ENCODE data around the gene DUSP12. TPM values are rescaled to one million over a fixed set of nuclear protein-coding genes. Genes with fewer than 3 reads are reported as not detected.

DUSP12 gene
- polyA plus RNA-seq, 2 of the 4 experiments (the other 2 are of a cell fraction): 47.3 to 96.3 TPM

GRCh38 chr1:161770250-161770649 is 20.7 kb downstream of the DUSP12 start:
- CTCF ChIA-PET: no interaction called here
- H3K4me3 ChIP-seq: no peak overlapping the region
- WGBS (ENCODE audit: missing lambda C conversion rate): 94% methylated on average over 3 of the region's 3 CpGs

DNA sequence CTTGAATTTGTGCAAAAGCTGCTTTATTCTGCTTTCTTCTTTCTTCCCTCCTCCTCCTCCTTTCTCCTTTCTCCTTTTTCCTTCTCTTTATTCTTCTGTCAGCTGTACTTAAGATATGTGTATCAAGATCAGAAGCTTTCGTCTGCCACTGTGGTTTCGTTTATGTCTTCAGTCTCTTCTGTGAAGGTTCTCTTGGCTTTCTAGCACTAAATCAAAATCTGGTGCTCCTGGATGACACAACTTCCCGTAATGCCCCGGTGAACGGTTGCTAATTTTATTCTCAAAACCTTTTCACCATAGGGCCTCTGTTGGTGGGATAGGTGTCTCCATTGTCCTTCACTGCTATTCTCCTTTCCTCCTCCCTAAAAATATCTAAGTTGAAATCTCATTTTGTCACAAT is 21.6 kb downstream of the DUSP12 start:
- 84% methylated on average over 5 of the region's 5 CpGs for WGBS (ENCODE audit: missing lambda C conversion rate)
- CTCF ChIA-PET: interaction anchor here (2.0 kb wide), 1 partner anchor 22 kb away, joined by 8 read pairs; no protein-coding TSS in a partner anchor

More at GRCh38 chr1:161770250-161770649, 20.7 kb downstream of the DUSP12 start:
- peaks cover 10% of the 10 kb centered on the region; the same call in 1 of the 3 replicates for H3K4me1 ChIP-seq
- POLR2A ChIA-PET: no interaction called here
- FAIRE-seq: no peak
- H3K27ac ChIP-seq: no peak overlapping the region
- no peak for TF ChIP-seq ESRRA (IDR thresholded peaks at IDR 0.05; ENCODE audit: borderline replicate concordance, low read length)
- TF ChIP-seq ZC3H11A (IDR thresholded peaks at IDR 0.05): no peak
- TF ChIP-seq SREBF2 (IDR thresholded peaks at IDR 0.05): no peak
- no peak for TF ChIP-seq BHLHE40 (IDR thresholded peaks at IDR 0.05; ENCODE audit: low read depth, low read length)
- TF ChIP-seq KDM1A (IDR thresholded peaks at IDR 0.05; ENCODE audit: low read depth): no peak
- TF ChIP-seq, protein P1, sequence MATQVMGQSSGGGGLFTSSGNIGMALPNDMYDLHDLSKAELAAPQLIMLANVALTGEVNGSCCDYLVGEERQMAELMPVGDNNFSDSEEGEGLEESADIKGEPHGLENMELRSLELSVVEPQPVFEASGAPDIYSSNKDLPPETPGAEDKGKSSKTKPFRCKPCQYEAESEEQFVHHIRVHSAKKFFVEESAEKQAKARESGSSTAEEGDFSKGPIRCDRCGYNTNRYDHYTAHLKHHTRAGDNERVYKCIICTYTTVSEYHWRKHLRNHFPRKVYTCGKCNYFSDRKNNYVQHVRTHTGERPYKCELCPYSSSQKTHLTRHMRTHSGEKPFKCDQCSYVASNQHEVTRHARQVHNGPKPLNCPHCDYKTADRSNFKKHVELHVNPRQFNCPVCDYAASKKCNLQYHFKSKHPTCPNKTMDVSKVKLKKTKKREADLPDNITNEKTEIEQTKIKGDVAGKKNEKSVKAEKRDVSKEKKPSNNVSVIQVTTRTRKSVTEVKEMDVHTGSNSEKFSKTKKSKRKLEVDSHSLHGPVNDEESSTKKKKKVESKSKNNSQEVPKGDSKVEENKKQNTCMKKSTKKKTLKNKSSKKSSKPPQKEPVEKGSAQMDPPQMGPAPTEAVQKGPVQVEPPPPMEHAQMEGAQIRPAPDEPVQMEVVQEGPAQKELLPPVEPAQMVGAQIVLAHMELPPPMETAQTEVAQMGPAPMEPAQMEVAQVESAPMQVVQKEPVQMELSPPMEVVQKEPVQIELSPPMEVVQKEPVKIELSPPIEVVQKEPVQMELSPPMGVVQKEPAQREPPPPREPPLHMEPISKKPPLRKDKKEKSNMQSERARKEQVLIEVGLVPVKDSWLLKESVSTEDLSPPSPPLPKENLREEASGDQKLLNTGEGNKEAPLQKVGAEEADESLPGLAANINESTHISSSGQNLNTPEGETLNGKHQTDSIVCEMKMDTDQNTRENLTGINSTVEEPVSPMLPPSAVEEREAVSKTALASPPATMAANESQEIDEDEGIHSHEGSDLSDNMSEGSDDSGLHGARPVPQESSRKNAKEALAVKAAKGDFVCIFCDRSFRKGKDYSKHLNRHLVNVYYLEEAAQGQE (IDR thresholded peaks at IDR 0.05): no peak
- TF ChIP-seq EHMT2 (IDR thresholded peaks at IDR 0.05; ENCODE audit: low read depth): no peak
- TF ChIP-seq, protein P2, sequence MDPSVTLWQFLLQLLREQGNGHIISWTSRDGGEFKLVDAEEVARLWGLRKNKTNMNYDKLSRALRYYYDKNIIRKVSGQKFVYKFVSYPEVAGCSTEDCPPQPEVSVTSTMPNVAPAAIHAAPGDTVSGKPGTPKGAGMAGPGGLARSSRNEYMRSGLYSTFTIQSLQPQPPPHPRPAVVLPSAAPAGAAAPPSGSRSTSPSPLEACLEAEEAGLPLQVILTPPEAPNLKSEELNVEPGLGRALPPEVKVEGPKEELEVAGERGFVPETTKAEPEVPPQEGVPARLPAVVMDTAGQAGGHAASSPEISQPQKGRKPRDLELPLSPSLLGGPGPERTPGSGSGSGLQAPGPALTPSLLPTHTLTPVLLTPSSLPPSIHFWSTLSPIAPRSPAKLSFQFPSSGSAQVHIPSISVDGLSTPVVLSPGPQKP (IDR thresholded peaks at IDR 0.05; ENCODE audit: low read depth, low read length): no peak
- no peak for TF ChIP-seq CEBPB (IDR thresholded peaks at IDR 0.05)
- DNase-seq (ENCODE audit: low read depth in 1 of 2, low spot score in 1 of 2): no peak
- H3K9me3 ChIP-seq: no peaks in the 10 kb centered on the region
- no peak overlapping the region for H3K4me2 ChIP-seq
- ATAC-seq: no peak

More for the DNA sequence above, 21.6 kb downstream of the DUSP12 start:
- POLR2A ChIA-PET: no interaction called here
- no peak for TF ChIP-seq HES2 (IDR thresholded peaks at IDR 0.05)
- no peak for TF ChIP-seq BHLHE40 (IDR thresholded peaks at IDR 0.05; ENCODE audit: low read depth, low read length)
- no peak for TF ChIP-seq ZSCAN20 (CRISPR knock-in tag; IDR thresholded peaks at IDR 0.05)
- no peak for TF ChIP-seq POLR2A (IDR thresholded peaks at IDR 0.05; ENCODE audit: low read length)
- no peak for TF ChIP-seq MAZ (IDR thresholded peaks at IDR 0.05; ENCODE audit: borderline replicate concordance, low read depth, low read length)
- TF ChIP-seq NR3C1 (IDR thresholded peaks at IDR 0.05): no peak
- TF ChIP-seq, protein P3, sequence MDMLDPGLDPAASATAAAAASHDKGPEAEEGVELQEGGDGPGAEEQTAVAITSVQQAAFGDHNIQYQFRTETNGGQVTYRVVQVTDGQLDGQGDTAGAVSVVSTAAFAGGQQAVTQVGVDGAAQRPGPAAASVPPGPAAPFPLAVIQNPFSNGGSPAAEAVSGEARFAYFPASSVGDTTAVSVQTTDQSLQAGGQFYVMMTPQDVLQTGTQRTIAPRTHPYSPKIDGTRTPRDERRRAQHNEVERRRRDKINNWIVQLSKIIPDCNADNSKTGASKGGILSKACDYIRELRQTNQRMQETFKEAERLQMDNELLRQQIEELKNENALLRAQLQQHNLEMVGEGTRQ (IDR thresholded peaks at IDR 0.05): no peak
- no peak for TF ChIP-seq E2F6 (IDR thresholded peaks at IDR 0.05; ENCODE audit: borderline replicate concordance, low read depth)
- TF ChIP-seq CBX8 (IDR thresholded peaks at IDR 0.05): no peak
- TF ChIP-seq RARB (CRISPR knock-in tag; IDR thresholded peaks at IDR 0.05): no peak
- no peak for TF ChIP-seq ATOH8 (CRISPR knock-in tag; IDR thresholded peaks at IDR 0.05; ENCODE audit: low read depth)
- TF ChIP-seq, protein P2 (IDR thresholded peaks at IDR 0.05; ENCODE audit: low read depth, low read length): no peak
- no peak for TF ChIP-seq EHMT2 (IDR thresholded peaks at IDR 0.05; ENCODE audit: low read depth)
- TF ChIP-seq, protein P4, sequence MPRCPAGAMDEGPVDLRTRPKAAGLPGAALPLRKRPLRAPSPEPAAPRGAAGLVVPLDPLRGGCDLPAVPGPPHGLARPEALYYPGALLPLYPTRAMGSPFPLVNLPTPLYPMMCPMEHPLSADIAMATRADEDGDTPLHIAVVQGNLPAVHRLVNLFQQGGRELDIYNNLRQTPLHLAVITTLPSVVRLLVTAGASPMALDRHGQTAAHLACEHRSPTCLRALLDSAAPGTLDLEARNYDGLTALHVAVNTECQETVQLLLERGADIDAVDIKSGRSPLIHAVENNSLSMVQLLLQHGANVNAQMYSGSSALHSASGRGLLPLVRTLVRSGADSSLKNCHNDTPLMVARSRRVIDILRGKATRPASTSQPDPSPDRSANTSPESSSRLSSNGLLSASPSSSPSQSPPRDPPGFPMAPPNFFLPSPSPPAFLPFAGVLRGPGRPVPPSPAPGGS (IDR thresholded peaks at IDR 0.05): no peak
- TF ChIP-seq HOXB5 (CRISPR knock-in tag; IDR thresholded peaks at IDR 0.05): no peak
- TF ChIP-seq GATA3 (IDR thresholded peaks at IDR 0.05; ENCODE audit: borderline replicate concordance): no peak
- H3K9me3 ChIP-seq: no peaks in the 10 kb centered on the region
- DNase-seq (ENCODE audit: low read depth in 1 of 2, low spot score in 1 of 2): no peak
- no peak overlapping the region for H3K27ac ChIP-seq
- ATAC-seq: no peak
- peaks cover 10% of the 10 kb centered on the region; the same call in 1 of the 3 replicates for H3K4me1 ChIP-seq
- no peak for FAIRE-seq
- no peak overlapping the region for H3K4me3 ChIP-seq
- H3K4me2 ChIP-seq: no peak overlapping the region
